Epithelial cell of esophagus (primary cell): Measurements from ENCODE around the gene SNTB2.

Experiments
- DNase-seq: peaks from one replicate; pipeline ENCODE4 v3.0.0; 2010; ENCODE audit warnings: low read depth
- H3K4me3 ChIP-seq: 2 replicates; pipeline ENCODE4 v1.5.1; 2011; ENCODE audit warnings: mild to moderate bottlenecking, low read length, control low read depth
- TF ChIP-seq, protein P1 (sequence below): IDR thresholded peaks from 2 replicates; pipeline ENCODE4 v1.5.1; 2011; ENCODE audit warnings: low read depth, mild to moderate bottlenecking, low read length, control low read depth, inconsistent platforms; ENCODE audit not compliant: insufficient read depth; ENCODE audit errors: missing control alignments

Gene SNTB2

DNA sequence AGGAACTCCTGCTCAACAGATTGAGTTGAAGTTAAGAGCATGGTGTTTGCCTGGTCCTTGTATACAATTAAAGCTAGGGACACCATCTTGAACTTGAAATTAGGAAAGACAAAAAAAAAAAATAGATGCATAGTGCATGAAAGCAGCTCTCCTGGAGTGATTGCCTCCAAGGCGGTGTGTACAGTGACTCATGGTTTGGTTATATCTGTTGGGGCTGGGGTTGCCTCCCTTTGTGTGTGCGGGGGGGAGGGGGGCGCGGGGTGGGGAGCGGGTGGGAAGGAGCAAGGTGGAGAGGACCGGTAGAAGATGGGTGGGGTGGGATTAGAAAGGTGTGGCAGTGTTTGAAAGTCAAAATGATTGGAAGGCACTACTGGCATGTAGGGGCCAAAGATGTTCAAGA is 161.3 kb downstream of the SNTB2 start:
- H3K4me3 ChIP-seq: no peak overlapping the region
- DNase-seq: peak; percentile 14
- TF ChIP-seq, protein P1, sequence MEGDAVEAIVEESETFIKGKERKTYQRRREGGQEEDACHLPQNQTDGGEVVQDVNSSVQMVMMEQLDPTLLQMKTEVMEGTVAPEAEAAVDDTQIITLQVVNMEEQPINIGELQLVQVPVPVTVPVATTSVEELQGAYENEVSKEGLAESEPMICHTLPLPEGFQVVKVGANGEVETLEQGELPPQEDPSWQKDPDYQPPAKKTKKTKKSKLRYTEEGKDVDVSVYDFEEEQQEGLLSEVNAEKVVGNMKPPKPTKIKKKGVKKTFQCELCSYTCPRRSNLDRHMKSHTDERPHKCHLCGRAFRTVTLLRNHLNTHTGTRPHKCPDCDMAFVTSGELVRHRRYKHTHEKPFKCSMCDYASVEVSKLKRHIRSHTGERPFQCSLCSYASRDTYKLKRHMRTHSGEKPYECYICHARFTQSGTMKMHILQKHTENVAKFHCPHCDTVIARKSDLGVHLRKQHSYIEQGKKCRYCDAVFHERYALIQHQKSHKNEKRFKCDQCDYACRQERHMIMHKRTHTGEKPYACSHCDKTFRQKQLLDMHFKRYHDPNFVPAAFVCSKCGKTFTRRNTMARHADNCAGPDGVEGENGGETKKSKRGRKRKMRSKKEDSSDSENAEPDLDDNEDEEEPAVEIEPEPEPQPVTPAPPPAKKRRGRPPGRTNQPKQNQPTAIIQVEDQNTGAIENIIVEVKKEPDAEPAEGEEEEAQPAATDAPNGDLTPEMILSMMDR: no peak

DNA sequence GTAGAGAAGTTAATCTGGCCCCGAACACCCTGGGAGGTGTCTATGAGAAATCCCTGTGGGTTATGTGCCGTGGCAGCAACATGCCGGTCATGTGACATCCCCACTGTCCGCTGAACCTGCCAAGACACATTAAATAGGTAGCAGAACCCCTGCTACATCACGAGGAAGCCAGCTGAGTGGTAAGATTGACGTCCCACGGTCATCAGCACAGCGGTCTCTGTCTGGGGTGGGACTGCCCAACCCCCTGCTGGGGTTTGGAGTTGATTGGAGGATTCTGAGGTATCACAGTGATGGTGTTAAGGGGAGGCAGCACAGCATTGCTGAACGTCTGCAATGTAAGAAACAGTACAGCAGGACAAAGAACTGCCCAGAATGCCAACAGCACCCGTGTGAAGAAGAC is 162.6 kb downstream of the SNTB2 start:
- no peak overlapping the region for H3K4me3 ChIP-seq
- TF ChIP-seq, protein P1: no peak
- DNase-seq: no peak

DNA sequence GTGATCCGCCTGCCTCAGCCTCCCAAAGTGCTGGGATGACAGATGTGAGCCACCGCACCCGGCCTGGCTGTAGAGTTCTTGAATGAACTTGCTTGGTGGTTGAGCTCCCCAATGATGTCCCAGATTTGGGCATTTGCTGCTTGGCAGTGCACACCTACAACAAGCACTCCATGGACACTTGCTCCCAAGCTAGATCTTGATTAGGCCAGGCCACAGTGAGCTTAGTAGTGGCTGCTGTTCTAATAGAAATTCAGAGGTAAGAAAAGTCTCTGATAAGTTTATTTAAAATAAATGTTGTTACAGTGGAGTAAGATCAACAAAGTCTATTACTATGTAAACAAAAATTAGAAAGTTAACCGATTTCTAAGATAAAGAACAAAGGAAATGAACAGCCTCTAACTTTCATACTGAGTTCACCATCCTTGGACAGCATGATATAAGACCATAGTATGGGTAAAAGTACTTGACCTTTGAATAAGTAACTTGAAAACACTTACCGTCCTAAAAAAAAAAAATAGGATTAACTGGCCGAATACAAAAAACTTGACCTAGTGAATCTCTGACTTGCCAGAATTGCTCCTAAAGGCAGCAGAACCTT is 163.7 kb downstream of the SNTB2 start:
- TF ChIP-seq, protein P1: no peak
- no peak overlapping the region for H3K4me3 ChIP-seq
- DNase-seq: no peak

DNA sequence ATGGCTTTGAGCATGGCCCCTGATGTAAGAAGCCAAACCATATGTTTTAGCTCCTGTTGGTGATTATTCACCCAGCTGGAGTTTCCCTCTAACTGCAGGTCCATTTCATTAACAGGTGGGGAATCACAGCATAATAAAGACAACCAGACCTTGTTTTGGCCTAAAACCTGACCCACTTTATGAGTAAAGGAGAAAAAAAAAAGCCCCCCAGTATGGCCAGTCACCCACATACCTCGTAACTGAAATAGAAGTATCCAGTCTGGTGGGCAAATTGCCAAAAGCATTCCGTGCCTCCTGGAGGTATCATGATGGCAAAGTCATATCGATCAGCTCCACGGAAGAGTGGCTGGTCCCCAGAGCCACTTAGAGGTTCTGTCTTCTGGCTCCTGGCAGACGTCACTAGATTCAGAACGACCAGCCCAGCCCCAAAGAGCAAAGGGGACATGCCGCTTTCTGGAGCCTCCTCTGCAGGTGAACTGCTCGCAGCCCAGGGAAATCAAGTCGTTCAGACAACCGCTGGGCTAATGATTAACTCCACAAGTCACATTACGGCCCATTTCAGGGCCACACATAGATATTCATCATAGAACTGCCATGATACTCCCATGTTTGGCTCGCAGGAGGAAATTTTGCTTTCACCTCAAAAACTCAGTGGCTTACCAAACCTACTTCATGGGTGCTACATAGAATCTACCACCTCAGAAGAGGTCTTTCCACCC is 164.5 kb downstream of the SNTB2 start, which contains the start of gene TMED6:
Gene TMED6, minus strand, starts transcription at position 478 of the 719 bp plus-strand sequence. Its CDS starts 33 bp downstream, at position 445.
- no peak within 1 kb of the TSS for H3K4me3 ChIP-seq
- TF ChIP-seq, protein P1: no peak
- no peak for DNase-seq
